Spinal cord (tissue), 10 donors: ENCODE measurements around the gene FYTTD1. TPM values are rescaled to one million over a fixed set of nuclear protein-coding genes. Genes with fewer than 3 reads are reported as not detected.
A peak's percentile ranks its signal among the peaks of the same experiment; 100 is the strongest.

ENCODE experiments used
- DNase-seq, 6 donors: peaks; one replicate each; pipeline versions ENCODE4 v3.0.0 to v3.0.0-alpha.2; 2013 to 2015; ENCODE audit warnings: low spot score in 6 of 6, low read depth in 4 of 6
- H3K27ac ChIP-seq: one replicate; pipeline ENCODE4 v1.5.1; 2013; ENCODE audit warnings: low read depth, low read length, control low read depth
- H3K27me3 ChIP-seq: one replicate; pipeline ENCODE4 v1.6.1; 2013; ENCODE audit warnings: low read length; ENCODE audit not compliant: control insufficient read depth, insufficient read depth
- H3K36me3 ChIP-seq: one replicate; pipeline ENCODE4 v1.6.1; 2013; ENCODE audit warnings: low read length; ENCODE audit not compliant: control insufficient read depth, insufficient read depth
- H3K4me1 ChIP-seq: one replicate; pipeline ENCODE4 v1.6.1; 2013; ENCODE audit warnings: low read length; ENCODE audit not compliant: control insufficient read depth, insufficient read depth
- H3K4me3 ChIP-seq: one replicate; pipeline ENCODE4 v1.5.1; 2013; ENCODE audit warnings: low read depth, low read length, control low read depth
- H3K9me3 ChIP-seq: one replicate; pipeline ENCODE4 v1.6.1; 2013; ENCODE audit warnings: low read length; ENCODE audit not compliant: control insufficient read depth, insufficient read depth
- WGBS: methylation state at CpG from one replicate; pipeline ENCODE4 v1.1.5; 2013; ENCODE audit warnings: missing lambda C conversion rate; ENCODE audit not compliant: insufficient coverage; 5-methylcytosine and 5-hydroxymethylcytosine counted together
- polyA plus RNA-seq, 2 donors: library from polyadenylated mRNA; unstranded; fragments of 120-200 nt; gene quantifications; one replicate each; pipeline ENCODE4 v1.2.1, GENCODE V29; 2013; ENCODE audit not compliant: insufficient read length in 2 of 2
- total RNA-seq, 2 donors: library from RNA; depleted of rRNA in 1 of 2; stranded (reverse); fragments of 120-200 nt in 1 of 2; fragments of >200 nt in 1 of 2; gene quantifications; one replicate each; pipeline versions ENCODE4 v1.2.3 to v1.2.4, GENCODE V29; 2013 to 2014
- donor health status: healthy.

FYTTD1 gene
- total and polyA plus RNA-seq, 4 donors: 60.0 to 95.3 (median 71.8) TPM

DNA sequence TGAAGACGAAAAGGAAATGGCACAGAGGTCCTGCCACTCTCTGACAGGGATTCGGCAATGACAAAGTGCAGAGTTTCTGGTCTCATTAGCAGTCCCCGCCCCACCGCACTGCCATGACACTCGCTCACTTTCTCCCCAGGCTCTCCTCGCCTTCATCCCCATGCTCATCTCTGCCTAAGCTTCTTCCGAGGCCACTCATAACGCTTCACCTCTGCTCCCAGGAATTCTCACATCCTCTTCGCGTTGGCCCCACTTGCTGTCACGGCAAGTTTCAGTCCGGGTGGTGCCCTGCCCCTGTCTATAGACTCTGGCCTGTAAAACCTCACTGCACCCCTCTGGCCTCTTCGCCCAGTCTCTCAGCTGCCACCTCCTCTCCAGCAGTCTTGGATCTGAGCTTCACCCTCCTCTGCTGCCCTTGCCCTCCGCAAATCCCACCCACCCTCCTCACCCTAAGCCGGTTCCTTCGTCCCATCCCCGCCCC lies 13.6 kb upstream of the FYTTD1 start:
- H3K36me3 ChIP-seq: no peaks in the 10 kb centered on the region
- peaks cover 20% of the 10 kb centered on the region for H3K4me1 ChIP-seq
- no peaks in the 10 kb centered on the region for H3K9me3 ChIP-seq
- 1% methylated on average over 16 of the region's 17 CpGs for WGBS
- peak in 2 of 6 donors; percentile 18 to 23 for DNase-seq
- no peak overlapping the region for H3K27ac ChIP-seq
- H3K27me3 ChIP-seq: no peaks in the 10 kb centered on the region
- peak overlapping the region; percentile 81 for H3K4me3 ChIP-seq

DNA sequence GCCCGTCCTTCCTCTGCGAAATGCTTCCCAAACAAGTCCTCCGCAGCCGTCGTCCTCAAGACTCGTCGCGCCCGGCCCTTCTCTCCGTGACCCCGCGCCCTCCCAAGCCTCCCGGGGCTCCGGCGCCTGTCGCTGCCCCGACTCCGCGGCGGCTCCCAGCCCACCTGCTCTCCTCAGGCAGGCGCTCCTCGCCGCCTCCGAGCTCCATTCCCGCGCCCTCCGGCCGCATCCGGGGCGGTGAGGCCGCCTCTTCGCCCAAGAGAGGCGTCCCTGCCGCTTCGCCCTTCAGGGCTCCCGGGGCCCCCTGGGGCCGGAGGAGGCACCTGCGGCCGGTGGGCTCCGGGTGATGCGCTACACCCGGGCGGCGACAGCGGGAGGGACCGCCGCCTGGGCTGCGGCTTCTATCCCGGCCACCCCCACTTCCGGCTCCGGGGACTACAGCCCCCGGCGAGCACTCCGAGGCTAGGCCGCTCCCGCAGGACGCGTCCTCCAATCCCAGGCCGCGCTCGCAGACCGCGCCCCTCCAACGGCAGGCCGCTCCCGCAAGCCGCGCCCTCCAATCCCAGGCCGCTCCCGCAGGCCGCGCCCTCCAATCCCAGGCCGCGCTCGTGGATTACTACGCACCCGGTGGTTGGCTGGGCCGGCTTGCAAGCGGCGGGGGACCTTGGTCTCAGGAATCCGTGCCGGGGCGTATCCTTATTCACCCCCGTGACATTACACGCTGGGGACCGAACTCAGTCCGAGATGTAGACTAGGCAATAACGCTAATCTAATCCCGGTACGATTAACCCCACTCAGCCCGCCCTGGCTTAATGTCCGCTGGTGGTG lies 13.0 kb upstream of the FYTTD1 start, which contains the start of gene RUBCN:
TSS of gene RUBCN (minus strand) at position 414 of the 828 bp plus-strand sequence. CDS start at position 229, 185 bp downstream.
- 0% methylated on average over 86 of the region's 92 CpGs for WGBS
- Histone ChIP-seq H3K36me3 (no peaks in the 10 kb centered on the region), H3K4me3 (peak within 1 kb of the TSS; percentile 81), H3K27me3 (no peaks in the 10 kb centered on the region), H3K9me3 (no peaks in the 10 kb centered on the region), H3K4me1 (peaks cover 20% of the 10 kb centered on the region), H3K27ac (peak within 1 kb of the TSS; percentile 88)
- DNase-seq: peak; percentile 81 to 98 (median 89)

- no peak for DNase-seq
- H3K9me3 ChIP-seq: no peaks in the 10 kb centered on the region
- peak overlapping the region; percentile 88 for H3K27ac ChIP-seq
- no peaks in the 10 kb centered on the region for H3K36me3 ChIP-seq
- 0% methylated on average over 6 of the region's 6 CpGs for WGBS
- peak overlapping the region; percentile 81 for H3K4me3 ChIP-seq
- no peaks in the 10 kb centered on the region for H3K27me3 ChIP-seq
- peaks cover 20% of the 10 kb centered on the region for H3K4me1 ChIP-seq
Observed at GRCh38 chr3:197737319-197737649, 12.4 kb upstream of the FYTTD1 start.

DNA sequence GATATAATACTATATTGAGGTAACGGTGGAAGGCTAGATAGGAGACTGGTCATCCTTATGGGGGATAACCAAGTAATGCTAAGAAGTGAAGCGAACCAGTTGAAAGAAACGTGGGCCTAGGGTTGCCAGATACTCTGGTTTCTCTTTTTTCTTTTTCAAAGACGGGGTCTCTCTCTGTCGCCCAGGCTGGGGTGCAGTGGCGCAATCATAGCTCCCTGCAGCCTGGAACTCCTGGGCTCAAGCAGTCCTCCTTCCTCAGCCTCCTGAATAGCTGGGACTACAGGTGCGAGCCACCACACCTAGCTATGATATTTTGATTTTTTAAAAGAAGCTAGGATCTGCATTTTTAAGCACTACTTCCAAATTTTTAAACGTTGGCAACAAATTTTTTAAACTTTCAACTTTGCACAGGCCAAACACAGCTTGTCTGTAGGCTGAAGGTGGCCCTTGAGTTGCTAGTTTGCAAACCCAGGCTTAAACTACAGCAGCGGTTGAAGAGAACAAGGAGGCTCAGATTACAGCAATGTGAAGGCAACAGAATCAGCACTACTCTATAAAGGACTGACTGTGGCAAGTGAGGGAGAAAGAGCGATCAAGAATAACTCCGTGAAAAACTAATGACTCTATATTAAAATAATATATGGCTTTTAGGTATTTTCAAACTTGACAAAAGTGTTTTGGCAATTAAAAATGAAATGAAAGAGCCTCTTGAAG lies 11.8 kb upstream of the FYTTD1 start:
- H3K36me3 ChIP-seq: no peaks in the 10 kb centered on the region
- H3K4me3 ChIP-seq: peak overlapping the region; percentile 81
- no peaks in the 10 kb centered on the region for H3K27me3 ChIP-seq
- H3K27ac ChIP-seq: no peak overlapping the region
- 55% methylated on average over 6 of the region's 11 CpGs for WGBS
- peaks cover 20% of the 10 kb centered on the region for H3K4me1 ChIP-seq
- DNase-seq: no peak
- no peaks in the 10 kb centered on the region for H3K9me3 ChIP-seq

DNA sequence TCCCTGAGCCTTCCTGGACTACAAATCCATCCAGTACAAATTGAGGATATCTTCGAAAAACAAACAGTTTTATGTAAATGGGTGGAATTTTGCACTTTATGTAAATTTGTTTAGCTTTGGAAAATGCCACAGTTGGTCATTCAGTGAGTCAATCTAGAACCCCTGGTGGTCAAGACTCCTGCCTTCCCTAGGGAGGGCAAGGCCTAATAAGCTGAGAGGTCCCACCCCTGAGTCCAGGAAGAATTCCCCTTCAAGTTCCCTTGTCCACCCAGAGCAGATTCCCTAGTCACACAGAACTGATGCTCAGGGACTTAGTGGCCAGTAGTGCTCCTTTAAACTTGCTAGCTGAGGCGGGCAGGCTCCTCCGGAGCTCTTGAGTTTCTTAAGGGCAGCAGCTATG lies 6.9 kb upstream of the FYTTD1 start:
- H3K36me3 ChIP-seq: no peaks in the 10 kb centered on the region
- H3K4me1 ChIP-seq: peaks cover 2% of the 10 kb centered on the region
- 89% methylated on average over 2 of the region's 3 CpGs for WGBS
- no peak overlapping the region for H3K4me3 ChIP-seq
- no peak overlapping the region for H3K27ac ChIP-seq
- DNase-seq: no peak
- no peaks in the 10 kb centered on the region for H3K27me3 ChIP-seq
- no peaks in the 10 kb centered on the region for H3K9me3 ChIP-seq

DNA sequence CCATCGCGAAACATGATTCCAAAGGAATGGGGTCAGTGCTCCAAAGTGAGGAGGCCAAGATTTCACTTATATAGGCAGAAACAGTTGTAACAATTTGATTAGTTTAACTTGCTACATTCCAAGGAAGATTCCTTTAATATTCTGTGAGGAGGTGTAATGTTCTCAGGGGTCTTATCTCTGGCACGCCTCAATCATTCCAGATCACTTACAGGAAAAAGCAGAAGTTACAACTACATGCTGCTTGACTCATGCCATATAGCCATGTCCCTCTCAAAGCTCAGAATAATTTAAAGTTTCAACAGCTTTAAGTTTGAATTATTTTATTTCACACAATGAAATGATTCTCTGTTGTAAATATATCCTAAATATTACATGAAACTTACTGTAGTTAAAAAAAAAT lies 3.5 kb upstream of the FYTTD1 start:
- H3K4me3 ChIP-seq: no peak overlapping the region
- no CpG with 5 or more reads among the region's 3 CpGs for WGBS

GRCh38 chr3:197746801-197747237 lies 2.9 kb upstream of the FYTTD1 start:
- WGBS: 80% methylated on average over 1 of the region's 4 CpGs

More for the DNA sequence above, 3.5 kb upstream of the FYTTD1 start:
- peaks cover 2% of the 10 kb centered on the region for H3K4me1 ChIP-seq
- DNase-seq: no peak
- H3K9me3 ChIP-seq: no peaks in the 10 kb centered on the region
- no peak overlapping the region for H3K27ac ChIP-seq
- H3K36me3 ChIP-seq: no peaks in the 10 kb centered on the region
- H3K27me3 ChIP-seq: no peaks in the 10 kb centered on the region

DNA sequence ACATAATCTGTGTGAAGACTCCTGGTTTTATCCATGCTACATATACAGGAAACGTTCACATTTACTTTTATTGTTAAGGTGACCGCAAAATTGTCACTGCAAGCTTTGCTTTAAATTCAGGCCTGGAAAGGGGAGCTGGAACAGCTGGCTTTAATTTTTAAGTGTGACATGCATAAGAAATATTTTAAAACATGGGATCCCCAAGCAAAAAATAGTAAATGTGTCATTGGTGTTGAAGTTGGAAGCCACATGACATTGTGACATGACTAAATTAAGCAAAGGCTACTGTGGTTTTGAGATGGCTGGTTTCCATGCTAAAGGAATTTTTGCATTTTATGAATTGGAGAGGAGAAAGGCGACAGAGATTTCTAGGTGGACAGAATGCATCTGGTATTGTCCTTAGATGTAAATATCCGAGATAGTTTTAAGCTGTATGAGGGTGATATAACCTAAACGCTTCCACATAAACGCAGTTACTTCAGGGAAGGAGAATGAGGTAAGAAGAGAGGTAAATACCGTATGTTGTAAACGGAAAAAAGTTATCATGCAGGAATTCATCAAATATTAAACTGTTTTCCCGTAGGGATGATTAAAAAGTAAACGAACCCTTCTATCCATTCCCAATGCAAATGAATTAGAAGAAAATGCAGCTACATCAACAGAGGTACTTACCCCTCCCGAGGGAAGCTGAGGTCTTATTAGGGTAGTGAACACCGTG lies 927 bp upstream of the FYTTD1 start:
- WGBS: 17% methylated on average over 3 of the region's 12 CpGs
- no peaks in the 10 kb centered on the region for H3K9me3 ChIP-seq
- DNase-seq: no peak
- peaks cover 11% of the 10 kb centered on the region for H3K4me1 ChIP-seq
- peak overlapping the region; percentile 82 for H3K4me3 ChIP-seq
- no peaks in the 10 kb centered on the region for H3K27me3 ChIP-seq
- H3K36me3 ChIP-seq: no peaks in the 10 kb centered on the region
- H3K27ac ChIP-seq: peak overlapping the region; percentile 91

More at GRCh38 chr3:197746801-197747237, 2.9 kb upstream of the FYTTD1 start:
- no peak overlapping the region for H3K4me3 ChIP-seq
- H3K27me3 ChIP-seq: no peaks in the 10 kb centered on the region
- H3K4me1 ChIP-seq: peaks cover 8% of the 10 kb centered on the region
- H3K27ac ChIP-seq: no peak overlapping the region
- no peaks in the 10 kb centered on the region for H3K9me3 ChIP-seq
- DNase-seq: peak in 1 of 6 donors; percentile 9
- no peaks in the 10 kb centered on the region for H3K36me3 ChIP-seq

DNA sequence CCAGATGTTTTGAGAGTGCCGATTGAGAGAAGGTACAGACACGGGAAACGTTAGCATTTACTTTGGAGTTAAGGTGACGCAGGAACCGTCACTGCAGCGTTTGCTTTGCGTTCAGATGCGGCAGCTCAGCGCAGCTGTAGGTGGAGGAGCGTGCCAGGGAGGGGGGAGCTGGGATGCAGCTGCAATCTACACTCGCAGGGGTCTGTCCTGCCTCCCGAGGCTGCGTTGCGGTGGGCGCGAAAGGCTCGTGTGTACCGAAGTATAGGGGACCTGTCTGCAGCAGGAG lies 425 bp upstream of the FYTTD1 start:
- WGBS: under 1% methylated on average over 18 of the region's 18 CpGs
- no peaks in the 10 kb centered on the region for H3K9me3 ChIP-seq
- DNase-seq: peak in 3 of 6 donors; percentile 66 to 93 (median 75)
- no peaks in the 10 kb centered on the region for H3K27me3 ChIP-seq
- peak overlapping the region; percentile 91 for H3K27ac ChIP-seq
- no peaks in the 10 kb centered on the region for H3K36me3 ChIP-seq
- H3K4me1 ChIP-seq: peaks cover 11% of the 10 kb centered on the region
- H3K4me3 ChIP-seq: peak overlapping the region; percentile 82
